ENCODE results near the gene TTC28. TPM values are rescaled to one million over a fixed set of nuclear protein-coding genes. Genes with fewer than 3 reads are reported as not detected.
A peak's percentile ranks its signal among the peaks of the same experiment; 100 is the strongest.

Gene TTC28
- total RNA-seq, 4 donors from 2014 or later = 43.8 to 130 (median 92.0) TPM

DNA sequence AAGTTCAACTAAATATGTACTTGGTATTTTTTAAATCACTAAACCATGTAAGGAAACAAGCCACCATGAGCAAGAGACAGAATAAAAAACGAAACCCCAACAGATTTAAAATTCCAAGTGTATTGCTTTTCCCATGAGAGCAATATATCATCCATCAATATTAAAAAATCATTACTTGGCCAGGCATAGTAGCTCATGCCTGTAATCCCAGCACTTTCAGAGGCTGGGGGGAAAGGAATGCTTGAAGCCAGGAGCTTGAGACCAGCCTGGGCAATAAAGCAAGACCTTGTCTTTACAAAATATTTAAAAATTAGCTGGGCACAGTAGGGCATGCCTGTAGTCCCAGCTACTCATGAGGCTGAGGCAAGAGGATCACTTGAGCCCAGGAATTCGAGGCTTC lies 190.8 kb downstream of the TTC28 start:
- H3K36me3 ChIP-seq = peaks cover 0 to 3% of the 10 kb centered on the region in 2 donors
- TF ChIP-seq, protein P1, sequence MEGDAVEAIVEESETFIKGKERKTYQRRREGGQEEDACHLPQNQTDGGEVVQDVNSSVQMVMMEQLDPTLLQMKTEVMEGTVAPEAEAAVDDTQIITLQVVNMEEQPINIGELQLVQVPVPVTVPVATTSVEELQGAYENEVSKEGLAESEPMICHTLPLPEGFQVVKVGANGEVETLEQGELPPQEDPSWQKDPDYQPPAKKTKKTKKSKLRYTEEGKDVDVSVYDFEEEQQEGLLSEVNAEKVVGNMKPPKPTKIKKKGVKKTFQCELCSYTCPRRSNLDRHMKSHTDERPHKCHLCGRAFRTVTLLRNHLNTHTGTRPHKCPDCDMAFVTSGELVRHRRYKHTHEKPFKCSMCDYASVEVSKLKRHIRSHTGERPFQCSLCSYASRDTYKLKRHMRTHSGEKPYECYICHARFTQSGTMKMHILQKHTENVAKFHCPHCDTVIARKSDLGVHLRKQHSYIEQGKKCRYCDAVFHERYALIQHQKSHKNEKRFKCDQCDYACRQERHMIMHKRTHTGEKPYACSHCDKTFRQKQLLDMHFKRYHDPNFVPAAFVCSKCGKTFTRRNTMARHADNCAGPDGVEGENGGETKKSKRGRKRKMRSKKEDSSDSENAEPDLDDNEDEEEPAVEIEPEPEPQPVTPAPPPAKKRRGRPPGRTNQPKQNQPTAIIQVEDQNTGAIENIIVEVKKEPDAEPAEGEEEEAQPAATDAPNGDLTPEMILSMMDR (IDR thresholded peaks at IDR 0.05) = no peak
- TF ChIP-seq POLR2A (IDR thresholded peaks at IDR 0.05) = no peak
- no peaks in the 10 kb centered on the region for H3K27me3 ChIP-seq
- intact Hi-C loops (cut with DNase I; ENCODE audit: low total_unique reads) = no loop called here
- H3K27ac ChIP-seq = no peak overlapping the region
- no peaks in the 10 kb centered on the region for H3K9me3 ChIP-seq
- H3K4me1 ChIP-seq = no peaks in the 10 kb centered on the region
- H3K4me3 ChIP-seq = no peak overlapping the region
- no peak for DNase-seq

DNA sequence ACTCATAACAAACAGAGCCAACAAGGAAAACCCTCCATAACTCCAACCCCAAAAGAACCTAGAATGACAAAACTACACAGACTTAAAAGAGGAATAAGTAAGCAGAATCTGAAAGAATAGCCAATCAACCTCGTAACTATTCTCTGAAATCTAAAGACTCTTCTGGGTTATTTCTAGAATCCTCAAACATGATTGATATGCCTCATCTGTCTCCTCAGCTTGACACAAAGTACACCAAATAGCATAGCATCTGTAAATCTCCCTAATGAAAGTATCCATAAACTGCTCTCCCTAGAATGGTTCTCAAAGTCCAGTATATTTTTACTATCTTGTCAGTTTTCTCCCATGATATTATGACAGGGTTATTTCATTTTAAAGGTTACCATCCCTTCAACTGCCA lies 195.0 kb downstream of the TTC28 start:
- no peak for DNase-seq
- no peak for TF ChIP-seq POLR2A (IDR thresholded peaks at IDR 0.05)
- TF ChIP-seq, protein P1 (IDR thresholded peaks at IDR 0.05) = no peak
- H3K27ac ChIP-seq = no peak overlapping the region
- H3K9me3 ChIP-seq = no peaks in the 10 kb centered on the region
- peaks cover 0 to 3% of the 10 kb centered on the region in 2 donors for H3K36me3 ChIP-seq
- peaks cover 0 to 3% of the 10 kb centered on the region in 2 donors for H3K4me1 ChIP-seq
- H3K4me3 ChIP-seq = no peak overlapping the region
- intact Hi-C loops (cut with DNase I; ENCODE audit: low total_unique reads) = no loop called here
- no peaks in the 10 kb centered on the region for H3K27me3 ChIP-seq

DNA sequence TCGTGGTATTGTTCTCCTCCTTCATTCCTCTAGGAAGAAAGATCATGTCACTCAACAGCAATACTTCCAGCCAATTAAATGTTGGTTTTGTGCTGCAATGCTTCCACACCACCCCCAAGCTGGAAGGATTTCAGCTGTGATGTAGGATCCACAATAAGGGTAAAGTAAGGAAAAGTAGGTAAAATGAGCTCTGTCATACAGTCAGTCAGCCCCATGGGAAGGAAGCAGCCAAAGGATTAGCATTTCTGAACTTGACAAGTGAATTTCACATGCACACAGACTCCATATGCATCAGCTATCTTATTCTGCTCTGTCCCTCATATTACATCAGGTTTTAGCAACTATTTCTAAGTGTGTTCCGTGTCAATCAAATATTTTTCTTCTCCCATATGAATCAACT lies 197.9 kb downstream of the TTC28 start:
- DNase-seq = no peak
- TF ChIP-seq POLR2A (IDR thresholded peaks at IDR 0.05) = no peak
- TF ChIP-seq, protein P1 (IDR thresholded peaks at IDR 0.05) = no peak
- intact Hi-C loops (cut with DNase I; ENCODE audit: low total_unique reads) = no loop called here

DNA sequence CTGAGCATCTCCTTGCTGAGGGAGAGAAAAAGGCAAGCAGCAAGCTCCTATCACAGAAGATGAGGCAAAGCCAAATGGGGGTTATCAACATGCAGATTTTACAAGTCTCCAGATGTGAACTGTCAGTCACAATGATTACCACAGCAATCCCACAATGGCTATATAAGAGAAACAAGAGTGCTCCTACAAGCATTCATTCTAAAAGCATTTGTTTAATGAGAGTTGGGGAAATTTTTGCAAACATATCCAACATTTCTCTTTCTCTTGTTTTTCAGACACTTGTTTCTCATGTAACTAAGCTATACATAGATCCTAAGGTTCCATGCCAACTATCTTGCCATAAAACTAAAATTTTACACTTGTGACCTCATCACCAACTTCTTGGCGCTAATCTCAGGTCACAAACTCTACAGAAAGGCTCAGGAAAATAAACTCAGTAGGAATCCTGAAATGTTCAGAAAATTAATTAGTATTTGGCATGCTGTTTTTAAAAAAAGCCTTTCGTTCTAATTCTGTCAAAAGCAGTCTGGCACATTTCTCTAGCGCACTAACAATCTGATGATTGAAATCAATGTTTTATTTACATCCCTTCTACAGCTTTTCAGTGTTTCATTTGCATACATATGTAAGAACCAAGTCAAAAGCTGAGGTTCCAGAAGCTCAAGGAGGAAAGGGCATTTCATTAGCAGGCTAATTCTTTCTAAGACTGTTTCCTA lies 199.5 kb downstream of the TTC28 start:
- Histone ChIP-seq H3K4me3 (no peak overlapping the region), H3K36me3 (no peaks in the 10 kb centered on the region), H3K9me3 (no peaks in the 10 kb centered on the region), H3K4me1 (peaks cover 0 to 3% of the 10 kb centered on the region in 2 donors), H3K27ac (peak overlapping the region in 1 of 2 donors; percentile 5), H3K27me3 (no peaks in the 10 kb centered on the region)
- TF ChIP-seq POLR2A (IDR thresholded peaks at IDR 0.05) = no peak
- TF ChIP-seq, protein P1 (IDR thresholded peaks at IDR 0.05) = no peak
- DNase-seq = no peak
- intact Hi-C loops (cut with DNase I; ENCODE audit: low total_unique reads) = no loop called here

More for the DNA sequence above, 197.9 kb downstream of the TTC28 start:
- H3K9me3 ChIP-seq = no peaks in the 10 kb centered on the region
- no peak overlapping the region for H3K27ac ChIP-seq
- H3K4me3 ChIP-seq = no peak overlapping the region
- no peaks in the 10 kb centered on the region for H3K27me3 ChIP-seq
- peaks cover 0 to 3% of the 10 kb centered on the region in 2 donors for H3K4me1 ChIP-seq
- H3K36me3 ChIP-seq = no peaks in the 10 kb centered on the region

DNA sequence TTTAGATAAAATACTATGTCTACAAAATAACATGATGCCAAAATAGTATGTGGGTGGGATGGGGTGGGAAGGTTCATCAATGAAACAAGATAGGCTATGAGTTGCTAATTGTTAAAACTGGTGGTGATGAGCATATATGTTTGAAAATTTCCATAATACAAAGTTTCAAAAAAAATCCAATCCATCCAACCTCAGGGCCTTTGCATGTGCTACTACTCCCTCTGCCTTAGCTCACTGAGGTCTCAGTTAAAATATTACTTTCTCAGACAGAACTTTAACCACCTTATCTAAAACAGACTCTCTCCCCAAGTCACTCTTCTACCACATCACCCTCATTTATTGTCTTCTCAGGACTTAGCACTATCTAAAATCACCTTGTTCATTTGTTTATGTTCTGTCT lies 201.1 kb downstream of the TTC28 start:
- H3K27ac ChIP-seq = no peak overlapping the region
- H3K4me3 ChIP-seq = no peak overlapping the region
- no peaks in the 10 kb centered on the region for H3K9me3 ChIP-seq
- no peak for DNase-seq
- no peaks in the 10 kb centered on the region for H3K27me3 ChIP-seq
- no peak for TF ChIP-seq POLR2A (IDR thresholded peaks at IDR 0.05)
- TF ChIP-seq, protein P1 (IDR thresholded peaks at IDR 0.05) = no peak
- H3K4me1 ChIP-seq = peaks cover 0 to 3% of the 10 kb centered on the region in 2 donors
- H3K36me3 ChIP-seq = no peaks in the 10 kb centered on the region
- intact Hi-C loops (cut with DNase I; ENCODE audit: low total_unique reads) = no loop called here

All from uterus (tissue), 4 donors.